SK-N-MC (cell line): Measurements from ENCODE around the gene PZP.
"Not testable (repeated sequence)": the region's sequence is repeated elsewhere in the genome, so short reads cannot be mapped to it uniquely, and the experiment has no call there.

Experiments used
- DNase-seq: peaks from one replicate; pipeline ENCODE4 v3.0.0-alpha.2; 2011; ENCODE audit warnings: low read depth, low spot score
- H3K27ac ChIP-seq: fragments of 200-600 bp; sonication (generic); 2 replicates; pipeline ENCODE4 v1.5.1; 2016; ENCODE audit warnings: mixed run types
- H3K36me3 ChIP-seq: fragments of 200-600 bp; sonication (generic); 2 replicates; pipeline ENCODE4 v1.6.1; 2017; ENCODE audit warnings: antibody characterized with exemption, low read length, mixed read lengths; ENCODE audit not compliant: insufficient read depth
- H3K4me3 ChIP-seq: fragments of 200-600 bp; sonication (generic); 2 replicates; pipeline ENCODE4 v1.5.1; 2016
- H3K9ac ChIP-seq: fragments of 200-600 bp; sonication (generic); 2 replicates; pipeline ENCODE4 v1.8.0; 2017; ENCODE audit warnings: mixed run types, mixed read lengths; ENCODE audit not compliant: insufficient read length
- H3K9me3 ChIP-seq: fragments of 200-600 bp; sonication (generic); 2 replicates; pipeline ENCODE4 v1.6.1; 2017; ENCODE audit warnings: low read depth, mild to moderate bottlenecking, antibody characterized with exemption, low read length, moderate library complexity, mixed read lengths
- EZH2 ChIP-seq: fragments of 200-600 bp; sonication (generic); IDR thresholded peaks from one replicate; pipeline ENCODE4 v1.6.1; 2017; ENCODE audit warnings: antibody characterized with exemption
- FOXP2 ChIP-seq: optimal IDR thresholded peaks from 2 replicates; pipeline ENCODE3; 2011; ENCODE audit warnings: mild to moderate bottlenecking, moderate library complexity; ENCODE audit not compliant: insufficient read depth; ENCODE audit errors: extremely low read length, control extremely low read depth
- POLR2AphosphoS5 ChIP-seq: IDR thresholded peaks from 2 replicates; pipeline ENCODE4 v1.6.1; 2012; ENCODE audit warnings: mild to moderate bottlenecking, low read depth, low read length, borderline replicate concordance

Gene PZP

GRCh38 chr12:9208229-9208628 is at the start of gene PZP:
Gene PZP (minus strand): TSS chr12:9208395. CDS start chr12:9208341, 54 bp downstream.
- H3K36me3 ChIP-seq = no peaks in the 10 kb centered on the region

GRCh38 chr12:9256758-9257405 is 48.7 kb upstream of the PZP start:
- TF ChIP-seq POLR2AphosphoS5 (no peak), FOXP2 (no peak), EZH2 (no peak)
- Histone ChIP-seq H3K27ac (peak overlapping the region; percentile 73; the same call in 1 of the 2 replicates), H3K9me3 (no peaks in the 10 kb centered on the region), H3K9ac (peak overlapping the region; percentile 19), H3K4me3 (peak overlapping the region; percentile 20), H3K36me3 (no peaks in the 10 kb centered on the region)
- peak; percentile 28 for DNase-seq

More at GRCh38 chr12:9208229-9208628, at the start of gene PZP:
- TF ChIP-seq POLR2AphosphoS5 = no peak
- TF ChIP-seq FOXP2 = no peak
- no peak for TF ChIP-seq EZH2
- Histone ChIP-seq H3K4me3 (no peak within 1 kb of the TSS), H3K9ac (no peak within 1 kb of the TSS), H3K27ac (no peak within 1 kb of the TSS), H3K9me3 (no peaks in the 10 kb centered on the region)
- DNase-seq = no peak

GRCh38 chr12:9256341-9256740 is 48.1 kb upstream of the PZP start:
- H3K9me3 ChIP-seq = no peaks in the 10 kb centered on the region
- H3K36me3 ChIP-seq = no peaks in the 10 kb centered on the region
- no peak for TF ChIP-seq EZH2
- TF ChIP-seq POLR2AphosphoS5 = no peak
- no peak for TF ChIP-seq FOXP2
- peak overlapping the region; percentile 73; the same call in 1 of the 2 replicates for H3K27ac ChIP-seq
- no peak overlapping the region for H3K9ac ChIP-seq
- DNase-seq = peak; percentile 26
- H3K4me3 ChIP-seq = 0 out of 2 replicates have a peak overlapping the region, but pooled peaks have one; percentile 20

GRCh38 chr12:9255837-9256236 is 47.6 kb upstream of the PZP start:
- Histone ChIP-seq H3K9me3 (no peaks in the 10 kb centered on the region), H3K27ac (no peak overlapping the region), H3K4me3 (no peak overlapping the region), H3K9ac (no peak overlapping the region), H3K36me3 (no peaks in the 10 kb centered on the region)
- no peak for TF ChIP-seq EZH2
- no peak for TF ChIP-seq FOXP2
- no peak for TF ChIP-seq POLR2AphosphoS5
- no peak for DNase-seq

- Histone ChIP-seq H3K4me3 (no peak overlapping the region), H3K9me3 (no peaks in the 10 kb centered on the region), H3K27ac (no peak overlapping the region), H3K36me3 (no peaks in the 10 kb centered on the region), H3K9ac (no peak overlapping the region)
- DNase-seq = no peak
- TF ChIP-seq EZH2 (no peak), FOXP2 (no peak), POLR2AphosphoS5 (no peak)
These were observed 45.3 kb upstream of the PZP start for GRCh38 chr12:9253464-9253863.

- not testable (repeated sequence) for H3K9me3 ChIP-seq, H3K4me3 ChIP-seq, H3K9ac ChIP-seq, H3K36me3 ChIP-seq, H3K27ac ChIP-seq, DNase-seq
These were observed 44.6 kb upstream of the PZP start for GRCh38 chr12:9252791-9253190.

- Histone ChIP-seq H3K9me3 (no peaks in the 10 kb centered on the region), H3K27ac (no peak overlapping the region), H3K36me3 (no peaks in the 10 kb centered on the region), H3K4me3 (no peak overlapping the region), H3K9ac (no peak overlapping the region)
- DNase-seq = no peak
- TF ChIP-seq FOXP2 = no peak
- TF ChIP-seq EZH2 = no peak
- TF ChIP-seq POLR2AphosphoS5 = no peak
These were observed 44.1 kb upstream of the PZP start for GRCh38 chr12:9252256-9252655.

GRCh38 chr12:9248435-9248834 is 40.2 kb upstream of the PZP start:
- Histone ChIP-seq H3K36me3 (no peaks in the 10 kb centered on the region), H3K27ac (no peak overlapping the region), H3K4me3 (no peak overlapping the region), H3K9me3 (no peaks in the 10 kb centered on the region), H3K9ac (no peak overlapping the region)
- DNase-seq = no peak
- TF ChIP-seq EZH2 (no peak), FOXP2 (no peak), POLR2AphosphoS5 (no peak)

- H3K27ac ChIP-seq = no peak overlapping the region
- TF ChIP-seq EZH2 (no peak), POLR2AphosphoS5 (no peak), FOXP2 (no peak)
- H3K9me3 ChIP-seq = no peaks in the 10 kb centered on the region
- no peak overlapping the region for H3K4me3 ChIP-seq
- no peaks in the 10 kb centered on the region for H3K36me3 ChIP-seq
- no peak for DNase-seq
- H3K9ac ChIP-seq = no peak overlapping the region
These were observed 36.7 kb upstream of the PZP start for GRCh38 chr12:9244894-9245293.
